ENCODE measurements around the gene TREM1. TPM values are rescaled to one million over a fixed set of nuclear protein-coding genes. Genes with fewer than 3 reads are reported as not detected.
A peak's percentile ranks its signal among the peaks of the same experiment; 100 is the strongest.
"Not testable (repeated sequence)": the region's sequence is repeated elsewhere in the genome, so short reads cannot be mapped to it uniquely, and the experiment has no call there.

TREM1 gene
- total and polyA plus RNA-seq, 8 donors: 0.44 to 65.3 (median 1.8) TPM

DNA sequence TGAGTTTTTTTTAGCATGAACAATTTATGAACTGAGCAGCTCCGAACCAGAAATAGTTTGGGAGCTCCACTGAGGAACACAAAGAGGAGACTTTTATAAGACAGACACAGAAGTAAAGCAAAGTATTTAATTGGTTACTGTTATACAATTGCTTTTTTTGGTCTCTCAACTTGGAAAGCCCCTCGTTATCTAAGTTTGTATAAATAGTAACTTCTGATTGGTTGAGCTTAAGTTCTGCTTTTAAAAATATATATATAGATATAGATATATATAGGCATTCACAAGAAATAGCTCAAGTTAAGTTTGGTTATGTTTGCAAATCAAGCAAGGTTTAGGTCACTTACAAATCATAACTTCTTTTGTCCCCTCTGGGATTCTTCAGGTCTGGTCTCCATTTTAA lies 28.7 kb upstream of the TREM1 start:
- intact Hi-C loops (cut with DNase I): no loop called here
- Histone ChIP-seq H3K27ac (no peak overlapping the region), H3K4me1 (peaks cover 4 to 14% of the 10 kb centered on the region in 2 donors), H3K4me3 (no peak overlapping the region), H3K36me3 (no peaks in the 10 kb centered on the region), H3K9me3 (no peaks in the 10 kb centered on the region), H3K27me3 (peaks cover 9 to 41% of the 10 kb centered on the region in 2 donors)
- ATAC-seq (no peak), DNase-seq (no peak)
- TF ChIP-seq, protein P1, sequence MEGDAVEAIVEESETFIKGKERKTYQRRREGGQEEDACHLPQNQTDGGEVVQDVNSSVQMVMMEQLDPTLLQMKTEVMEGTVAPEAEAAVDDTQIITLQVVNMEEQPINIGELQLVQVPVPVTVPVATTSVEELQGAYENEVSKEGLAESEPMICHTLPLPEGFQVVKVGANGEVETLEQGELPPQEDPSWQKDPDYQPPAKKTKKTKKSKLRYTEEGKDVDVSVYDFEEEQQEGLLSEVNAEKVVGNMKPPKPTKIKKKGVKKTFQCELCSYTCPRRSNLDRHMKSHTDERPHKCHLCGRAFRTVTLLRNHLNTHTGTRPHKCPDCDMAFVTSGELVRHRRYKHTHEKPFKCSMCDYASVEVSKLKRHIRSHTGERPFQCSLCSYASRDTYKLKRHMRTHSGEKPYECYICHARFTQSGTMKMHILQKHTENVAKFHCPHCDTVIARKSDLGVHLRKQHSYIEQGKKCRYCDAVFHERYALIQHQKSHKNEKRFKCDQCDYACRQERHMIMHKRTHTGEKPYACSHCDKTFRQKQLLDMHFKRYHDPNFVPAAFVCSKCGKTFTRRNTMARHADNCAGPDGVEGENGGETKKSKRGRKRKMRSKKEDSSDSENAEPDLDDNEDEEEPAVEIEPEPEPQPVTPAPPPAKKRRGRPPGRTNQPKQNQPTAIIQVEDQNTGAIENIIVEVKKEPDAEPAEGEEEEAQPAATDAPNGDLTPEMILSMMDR (IDR thresholded peaks at IDR 0.05): no peak

DNA sequence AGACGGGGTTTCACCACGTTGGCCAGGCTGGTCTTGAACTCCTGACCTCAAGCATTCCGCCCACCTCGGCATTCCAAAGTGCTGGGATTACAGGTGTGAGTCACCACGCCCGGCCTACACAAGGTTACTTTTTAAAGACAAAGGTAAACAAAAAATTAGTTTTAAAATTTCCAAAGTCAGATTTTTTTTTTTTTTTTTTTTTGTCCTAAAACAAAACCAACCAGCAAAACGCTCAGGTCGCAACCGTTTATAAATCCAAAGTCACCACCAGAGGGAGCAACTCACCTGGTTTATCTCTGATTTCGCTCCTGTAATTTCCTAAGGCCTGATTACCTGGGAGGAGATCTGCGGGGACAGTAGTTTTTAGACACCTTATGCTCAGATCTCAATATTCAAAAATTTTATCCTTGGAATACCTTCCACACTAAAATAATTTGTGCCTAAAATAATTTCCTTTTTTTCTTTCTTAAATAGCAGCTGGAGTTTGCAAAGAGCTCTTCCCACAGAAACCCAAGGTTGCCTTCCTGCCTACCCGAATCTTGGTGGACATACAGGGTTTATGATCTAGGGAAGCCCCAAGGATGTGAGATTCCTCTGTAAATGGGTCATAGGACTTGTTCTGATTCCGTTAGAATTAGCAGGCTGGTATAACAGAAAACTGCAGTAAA lies 19.8 kb upstream of the TREM1 start:
- Histone ChIP-seq H3K4me1 (peaks cover 0 to 16% of the 10 kb centered on the region in 2 donors), H3K36me3 (no peaks in the 10 kb centered on the region), H3K9me3 (no peaks in the 10 kb centered on the region), H3K27ac (no peak overlapping the region), H3K4me3 (no peak overlapping the region), H3K27me3 (peaks cover 0 to 4% of the 10 kb centered on the region in 2 donors)
- ATAC-seq (peak; percentile 84), DNase-seq (peak in 1 of 4 donors; percentile 62)
- TF ChIP-seq, protein P1 (IDR thresholded peaks at IDR 0.05): peak; percentile 57 to 69
- intact Hi-C loops (cut with DNase I): no loop called here

DNA sequence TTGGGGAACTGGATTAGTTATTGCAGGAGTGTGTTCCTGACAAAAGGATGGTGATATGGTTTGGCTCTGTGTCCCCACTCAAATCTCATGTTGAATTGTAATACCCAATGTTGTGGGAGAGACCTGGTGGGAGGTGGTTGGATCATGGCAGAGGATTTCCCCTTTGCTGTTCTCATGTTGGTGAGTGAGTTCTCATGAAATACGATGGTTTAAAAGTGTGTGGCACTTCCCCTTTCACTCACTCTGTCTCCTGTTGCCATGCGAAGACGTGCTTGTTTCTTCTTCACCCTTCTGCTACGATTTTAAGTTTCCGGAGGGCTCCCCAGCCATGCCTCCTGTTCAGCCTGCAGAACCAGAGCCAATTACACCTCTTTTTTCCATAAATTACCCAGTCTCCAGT lies 16.2 kb upstream of the TREM1 start:
- DNase-seq (no peak), ATAC-seq (peak; percentile 22)
- intact Hi-C loops (cut with DNase I): no loop called here
- Histone ChIP-seq H3K9me3 (no peaks in the 10 kb centered on the region), H3K4me1 (peaks cover 0 to 16% of the 10 kb centered on the region in 2 donors), H3K36me3 (no peaks in the 10 kb centered on the region), H3K27me3 (no peaks in the 10 kb centered on the region), H3K4me3 (no peak overlapping the region), H3K27ac (peak overlapping the region in 1 of 2 donors; percentile 45)
- TF ChIP-seq, protein P1 (IDR thresholded peaks at IDR 0.05): no peak

DNA sequence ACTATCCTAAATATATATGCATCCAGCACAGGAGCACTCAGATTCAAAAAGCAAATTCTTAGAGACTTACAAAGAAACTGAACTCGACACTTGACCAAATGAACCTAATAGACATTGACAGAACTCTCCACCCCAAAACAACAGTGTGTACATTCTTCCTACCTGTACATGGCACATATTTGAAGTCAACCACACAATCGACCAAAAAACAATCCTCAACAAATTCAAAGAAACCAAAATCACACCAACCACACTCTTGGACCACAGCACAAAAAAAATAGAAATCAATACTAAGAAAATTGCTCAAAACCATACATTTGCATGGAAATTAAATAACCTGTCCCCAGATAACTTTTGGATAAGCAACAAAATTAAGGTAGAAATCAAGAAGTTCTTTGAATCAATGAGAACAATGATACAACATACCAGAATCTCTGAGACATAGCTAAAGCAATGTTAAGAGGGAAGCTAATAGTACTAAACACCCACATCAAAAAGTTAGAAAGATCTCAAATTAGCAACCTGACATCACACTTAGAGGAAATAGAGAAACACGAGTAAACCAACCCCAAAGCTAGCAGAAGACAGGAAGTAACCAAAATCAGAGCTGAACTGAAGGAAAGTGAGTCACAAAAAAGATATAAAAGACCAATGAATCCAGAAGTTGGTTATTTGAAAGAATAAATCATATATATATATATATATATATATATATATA lies 12.5 kb upstream of the TREM1 start:
- no peak overlapping the region for H3K27ac ChIP-seq
- no peaks in the 10 kb centered on the region for H3K27me3 ChIP-seq
- ATAC-seq (no peak), DNase-seq (no peak)
- H3K4me3 ChIP-seq: no peak overlapping the region
- TF ChIP-seq, protein P1 (IDR thresholded peaks at IDR 0.05): no peak
- no peaks in the 10 kb centered on the region for H3K36me3 ChIP-seq
- intact Hi-C loops (cut with DNase I): no loop called here
- peaks cover 0 to 10% of the 10 kb centered on the region in 2 donors for H3K4me1 ChIP-seq
- no peaks in the 10 kb centered on the region for H3K9me3 ChIP-seq

DNA sequence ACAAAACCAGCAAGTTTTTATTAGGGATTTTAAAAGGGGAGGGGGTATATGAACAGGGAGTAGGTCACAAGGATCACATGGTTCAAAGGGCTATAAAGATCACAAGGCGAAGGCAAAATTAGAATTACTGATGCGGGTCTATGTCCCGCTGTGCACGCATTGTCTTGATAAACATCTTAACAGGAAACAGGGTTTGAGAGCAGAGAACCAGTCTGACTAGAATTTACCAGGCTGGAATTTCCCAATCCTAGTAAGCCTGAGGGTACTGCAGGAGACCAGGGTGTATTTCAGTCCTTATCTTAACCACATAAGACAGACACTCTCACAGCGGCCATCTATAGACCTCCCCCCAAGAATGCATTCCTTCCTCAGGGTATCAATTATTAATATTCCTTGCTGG lies 10.8 kb upstream of the TREM1 start:
- H3K4me3 ChIP-seq; ATAC-seq; intact Hi-C loops (cut with DNase I); DNase-seq; H3K9me3 ChIP-seq; H3K4me1 ChIP-seq; H3K36me3 ChIP-seq; H3K27me3 ChIP-seq; H3K27ac ChIP-seq: not testable (repeated sequence)
